HL-60 (cell line): ENCODE measurements around the gene LAG3.

Experiments used
- CTCF ChIP-seq: IDR thresholded peaks from one replicate; pipeline ENCODE4 v1.5.1; 2011; ENCODE audit warnings: low read length, control low read depth, inconsistent platforms; ENCODE audit not compliant: insufficient read depth
- POLR2AphosphoS5 ChIP-seq: IDR thresholded peaks from 2 replicates; pipeline ENCODE4 v1.6.1; 2012; ENCODE audit warnings: low read depth
- TF ChIP-seq, protein P1 (sequence below): IDR thresholded peaks from 2 replicates; pipeline ENCODE4 v1.6.1; 2012; ENCODE audit warnings: low read depth; ENCODE audit not compliant: insufficient replicate concordance

DNA sequence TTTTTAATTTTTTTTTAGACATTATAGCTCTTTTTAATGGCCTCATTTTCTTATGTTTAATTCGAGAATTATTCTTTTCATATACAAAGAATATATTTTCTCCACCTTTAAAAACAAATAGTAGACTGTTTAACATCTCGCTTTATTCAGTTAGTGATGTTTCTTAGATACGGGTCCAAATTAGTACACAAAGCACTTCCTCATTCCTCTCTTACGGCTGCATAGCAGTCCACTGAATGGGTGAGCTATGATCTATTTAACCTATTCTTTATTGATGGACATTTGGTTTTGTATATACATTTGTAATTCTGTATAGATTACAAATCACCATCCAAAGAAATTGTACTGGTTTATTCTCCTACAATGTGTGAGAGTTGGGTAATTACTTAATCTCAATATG lies 41.0 kb downstream of the LAG3 start:
- TF ChIP-seq CTCF (no peak), POLR2AphosphoS5 (no peak)
- TF ChIP-seq, protein P1, sequence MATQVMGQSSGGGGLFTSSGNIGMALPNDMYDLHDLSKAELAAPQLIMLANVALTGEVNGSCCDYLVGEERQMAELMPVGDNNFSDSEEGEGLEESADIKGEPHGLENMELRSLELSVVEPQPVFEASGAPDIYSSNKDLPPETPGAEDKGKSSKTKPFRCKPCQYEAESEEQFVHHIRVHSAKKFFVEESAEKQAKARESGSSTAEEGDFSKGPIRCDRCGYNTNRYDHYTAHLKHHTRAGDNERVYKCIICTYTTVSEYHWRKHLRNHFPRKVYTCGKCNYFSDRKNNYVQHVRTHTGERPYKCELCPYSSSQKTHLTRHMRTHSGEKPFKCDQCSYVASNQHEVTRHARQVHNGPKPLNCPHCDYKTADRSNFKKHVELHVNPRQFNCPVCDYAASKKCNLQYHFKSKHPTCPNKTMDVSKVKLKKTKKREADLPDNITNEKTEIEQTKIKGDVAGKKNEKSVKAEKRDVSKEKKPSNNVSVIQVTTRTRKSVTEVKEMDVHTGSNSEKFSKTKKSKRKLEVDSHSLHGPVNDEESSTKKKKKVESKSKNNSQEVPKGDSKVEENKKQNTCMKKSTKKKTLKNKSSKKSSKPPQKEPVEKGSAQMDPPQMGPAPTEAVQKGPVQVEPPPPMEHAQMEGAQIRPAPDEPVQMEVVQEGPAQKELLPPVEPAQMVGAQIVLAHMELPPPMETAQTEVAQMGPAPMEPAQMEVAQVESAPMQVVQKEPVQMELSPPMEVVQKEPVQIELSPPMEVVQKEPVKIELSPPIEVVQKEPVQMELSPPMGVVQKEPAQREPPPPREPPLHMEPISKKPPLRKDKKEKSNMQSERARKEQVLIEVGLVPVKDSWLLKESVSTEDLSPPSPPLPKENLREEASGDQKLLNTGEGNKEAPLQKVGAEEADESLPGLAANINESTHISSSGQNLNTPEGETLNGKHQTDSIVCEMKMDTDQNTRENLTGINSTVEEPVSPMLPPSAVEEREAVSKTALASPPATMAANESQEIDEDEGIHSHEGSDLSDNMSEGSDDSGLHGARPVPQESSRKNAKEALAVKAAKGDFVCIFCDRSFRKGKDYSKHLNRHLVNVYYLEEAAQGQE = no peak
